Measurements from ENCODE around the gene SYT1.

DNA sequence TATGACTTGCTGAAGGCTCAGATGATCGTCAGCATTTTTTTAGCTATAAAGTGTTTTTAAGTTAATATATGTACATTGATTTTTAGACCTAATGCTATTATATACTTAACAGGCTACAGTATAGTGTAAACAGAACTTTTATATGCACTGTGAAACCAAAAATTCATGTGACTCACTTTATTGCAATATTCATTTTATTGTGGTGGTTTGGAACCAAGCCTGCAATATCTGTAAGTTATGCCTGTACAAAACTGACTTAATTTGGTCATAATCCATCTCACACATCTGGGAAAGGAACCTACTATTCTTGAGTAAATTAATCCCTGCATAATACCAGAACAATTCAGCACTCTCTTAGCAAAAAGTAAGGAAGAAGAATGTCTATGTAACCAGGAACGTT, 390.7 kb downstream of the SYT1 start:
- TF ChIP-seq, protein P1, sequence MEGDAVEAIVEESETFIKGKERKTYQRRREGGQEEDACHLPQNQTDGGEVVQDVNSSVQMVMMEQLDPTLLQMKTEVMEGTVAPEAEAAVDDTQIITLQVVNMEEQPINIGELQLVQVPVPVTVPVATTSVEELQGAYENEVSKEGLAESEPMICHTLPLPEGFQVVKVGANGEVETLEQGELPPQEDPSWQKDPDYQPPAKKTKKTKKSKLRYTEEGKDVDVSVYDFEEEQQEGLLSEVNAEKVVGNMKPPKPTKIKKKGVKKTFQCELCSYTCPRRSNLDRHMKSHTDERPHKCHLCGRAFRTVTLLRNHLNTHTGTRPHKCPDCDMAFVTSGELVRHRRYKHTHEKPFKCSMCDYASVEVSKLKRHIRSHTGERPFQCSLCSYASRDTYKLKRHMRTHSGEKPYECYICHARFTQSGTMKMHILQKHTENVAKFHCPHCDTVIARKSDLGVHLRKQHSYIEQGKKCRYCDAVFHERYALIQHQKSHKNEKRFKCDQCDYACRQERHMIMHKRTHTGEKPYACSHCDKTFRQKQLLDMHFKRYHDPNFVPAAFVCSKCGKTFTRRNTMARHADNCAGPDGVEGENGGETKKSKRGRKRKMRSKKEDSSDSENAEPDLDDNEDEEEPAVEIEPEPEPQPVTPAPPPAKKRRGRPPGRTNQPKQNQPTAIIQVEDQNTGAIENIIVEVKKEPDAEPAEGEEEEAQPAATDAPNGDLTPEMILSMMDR (IDR thresholded peaks at IDR 0.05): no peak
- TF ChIP-seq EP300 (IDR thresholded peaks at IDR 0.05): no peak
- TF ChIP-seq POLR2A (IDR thresholded peaks at IDR 0.05): no peak

Measured in sigmoid colon (tissue), 4 donors.